Measurements from ENCODE around the gene IL20RA. TPM values are rescaled to one million over a fixed set of nuclear protein-coding genes. Genes with fewer than 3 reads are reported as not detected.

Gene IL20RA
- total RNA-seq, 1 donor, result 0.18 TPM

GRCh38 chr6:137001299-137001976 lies 43.3 kb downstream of the IL20RA start:
- DNase-seq (ENCODE audit: low read depth), result no peak
- no peak overlapping the region for H3K4me3 ChIP-seq (ENCODE audit: low read depth, low read length)
- TF ChIP-seq CTCF (IDR thresholded peaks at IDR 0.05; ENCODE audit: insufficient read depth, low read length), result no peak

- no peak overlapping the region for H3K4me3 ChIP-seq (ENCODE audit: low read depth, low read length)
- no peak for DNase-seq (ENCODE audit: low read depth)
These were observed 43.9 kb downstream of the IL20RA start for GRCh38 chr6:137000825-137001224.

GRCh38 chr6:136995521-136995920 lies 49.2 kb downstream of the IL20RA start:
- no peak for TF ChIP-seq CTCF (IDR thresholded peaks at IDR 0.05; ENCODE audit: insufficient read depth, low read length)
- DNase-seq (ENCODE audit: low read depth), result no peak
- H3K4me3 ChIP-seq (ENCODE audit: low read depth, low read length), result no peak overlapping the region

More at GRCh38 chr6:137000825-137001224, 43.9 kb downstream of the IL20RA start:
- no peak for TF ChIP-seq CTCF (IDR thresholded peaks at IDR 0.05; ENCODE audit: insufficient read depth, low read length)

GRCh38 chr6:136994782-136995181 lies 50.0 kb downstream of the IL20RA start:
- no peak for TF ChIP-seq CTCF (IDR thresholded peaks at IDR 0.05; ENCODE audit: insufficient read depth, low read length)
- no peak for DNase-seq (ENCODE audit: low read depth)

GRCh38 chr6:136992113-136992512 lies 52.7 kb downstream of the IL20RA start:
- TF ChIP-seq CTCF (IDR thresholded peaks at IDR 0.05; ENCODE audit: insufficient read depth, low read length), result no peak
- H3K4me3 ChIP-seq (ENCODE audit: low read depth, low read length), result no peak overlapping the region
- DNase-seq (ENCODE audit: low read depth), result no peak

More at GRCh38 chr6:136994782-136995181, 50.0 kb downstream of the IL20RA start:
- H3K4me3 ChIP-seq (ENCODE audit: low read depth, low read length), result no peak overlapping the region

- DNase-seq (ENCODE audit: low read depth), result no peak
- H3K4me3 ChIP-seq (ENCODE audit: low read depth, low read length), result no peak overlapping the region
- no peak for TF ChIP-seq CTCF (IDR thresholded peaks at IDR 0.05; ENCODE audit: insufficient read depth, low read length)
These were observed 53.1 kb downstream of the IL20RA start for GRCh38 chr6:136991646-136992045.

GRCh38 chr6:136990754-136991153 lies 54.0 kb downstream of the IL20RA start:
- no peak overlapping the region for H3K4me3 ChIP-seq (ENCODE audit: low read depth, low read length)
- no peak for DNase-seq (ENCODE audit: low read depth)

More at GRCh38 chr6:136990754-136991153, 54.0 kb downstream of the IL20RA start:
- TF ChIP-seq CTCF (IDR thresholded peaks at IDR 0.05; ENCODE audit: insufficient read depth, low read length), result no peak

Measured in fibroblast of the aortic adventitia (primary cell).